OCI-LY1 (cell line): ENCODE measurements around the gene GABBR2.

Source experiments
- EZH2 ChIP-seq: fragments of 200-600 bp; sonication (generic), shearing (Covaris generic); IDR thresholded peaks from 2 replicates; pipeline ENCODE4 v1.8.0; 2017; ENCODE audit warnings: borderline replicate concordance, mixed run types, mild to moderate bottlenecking, antibody characterized with exemption, low read length, moderate library complexity, mixed read lengths
- TF ChIP-seq, protein P1 (sequence below): fragments of 200-600 bp; sonication (generic), shearing (Covaris generic); IDR thresholded peaks from 2 replicates; pipeline ENCODE4 v1.5.1; 2017; ENCODE audit warnings: mild to moderate bottlenecking, antibody characterized with exemption, low read length, moderate library complexity, mixed read lengths

DNA sequence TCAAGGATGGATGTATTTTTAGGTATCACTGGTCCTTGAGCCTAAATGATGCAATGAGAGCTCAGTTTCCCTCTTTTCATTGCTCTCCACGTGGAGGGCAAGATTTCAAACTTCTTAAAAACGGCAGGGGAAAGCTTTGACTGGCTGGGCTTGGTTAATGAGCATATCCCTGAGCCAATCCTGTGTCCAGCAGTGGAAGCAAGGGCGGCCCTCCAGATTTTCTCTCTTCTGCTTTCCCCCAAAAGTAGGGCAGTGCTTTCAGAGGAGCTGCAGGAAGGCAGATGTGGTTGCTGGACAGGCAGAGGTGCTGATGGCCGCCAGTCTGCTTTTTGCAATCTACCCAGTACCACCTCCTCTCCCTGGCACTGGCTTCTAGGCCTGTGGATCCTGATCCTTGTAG lies 423.3 kb downstream of the GABBR2 start:
- TF ChIP-seq, protein P1, sequence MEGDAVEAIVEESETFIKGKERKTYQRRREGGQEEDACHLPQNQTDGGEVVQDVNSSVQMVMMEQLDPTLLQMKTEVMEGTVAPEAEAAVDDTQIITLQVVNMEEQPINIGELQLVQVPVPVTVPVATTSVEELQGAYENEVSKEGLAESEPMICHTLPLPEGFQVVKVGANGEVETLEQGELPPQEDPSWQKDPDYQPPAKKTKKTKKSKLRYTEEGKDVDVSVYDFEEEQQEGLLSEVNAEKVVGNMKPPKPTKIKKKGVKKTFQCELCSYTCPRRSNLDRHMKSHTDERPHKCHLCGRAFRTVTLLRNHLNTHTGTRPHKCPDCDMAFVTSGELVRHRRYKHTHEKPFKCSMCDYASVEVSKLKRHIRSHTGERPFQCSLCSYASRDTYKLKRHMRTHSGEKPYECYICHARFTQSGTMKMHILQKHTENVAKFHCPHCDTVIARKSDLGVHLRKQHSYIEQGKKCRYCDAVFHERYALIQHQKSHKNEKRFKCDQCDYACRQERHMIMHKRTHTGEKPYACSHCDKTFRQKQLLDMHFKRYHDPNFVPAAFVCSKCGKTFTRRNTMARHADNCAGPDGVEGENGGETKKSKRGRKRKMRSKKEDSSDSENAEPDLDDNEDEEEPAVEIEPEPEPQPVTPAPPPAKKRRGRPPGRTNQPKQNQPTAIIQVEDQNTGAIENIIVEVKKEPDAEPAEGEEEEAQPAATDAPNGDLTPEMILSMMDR, result no peak
- no peak for TF ChIP-seq EZH2
